ENCODE results near the gene ARVCF.

GRCh38 chr22:19921544-19922081 lies 95.0 kb downstream of the ARVCF start:
- no peak for TF ChIP-seq CTCF (IDR thresholded peaks at IDR 0.05)
- TF ChIP-seq EZH2 (IDR thresholded peaks at IDR 0.05; ENCODE audit: borderline replicate concordance, insufficient read depth, low read depth, low read length, poor library complexity, severe bottlenecking) = no peak

All from B cell (primary cell).